CD4-positive, alpha-beta T cell treated with Interleukin-21 for 1 hour (primary cell): ENCODE measurements around the gene SPRR2E.
"Not testable (repeated sequence)": the region's sequence is repeated elsewhere in the genome, so short reads cannot be mapped to it uniquely, and the experiment has no call there.

Experiments
- DNase-seq: peaks from one replicate; pipeline ENCODE4 v3.0.0-alpha.2; 2020

Gene SPRR2E

GRCh38 chr1:153058826-153059784 lies 35.2 kb downstream of the SPRR2E start:
- no peak for DNase-seq

GRCh38 chr1:153058154-153058553 lies 36.2 kb downstream of the SPRR2E start:
- no peak for DNase-seq

GRCh38 chr1:153057375-153057774 lies 37.0 kb downstream of the SPRR2E start, which contains the start of gene SPRR2A:
SPRR2A (minus strand) TSS chr1:153057512; CDS start chr1:153056735, 777 bp downstream.
- DNase-seq, result no peak

- DNase-seq, result not testable (repeated sequence)
Measured at GRCh38 chr1:153056111-153056510, 38.2 kb downstream of the SPRR2E start.

- DNase-seq, result no peak
Measured at GRCh38 chr1:153049211-153049610, 45.1 kb downstream of the SPRR2E start.
